WTC11 (cell line): ENCODE measurements around the gene LSM3. TPM values are rescaled to one million over a fixed set of nuclear protein-coding genes. Genes with fewer than 3 reads are reported as not detected.

Experiments used
- ATAC-seq: fragments of 200-7000 bp; cut with Tn5 transposase; 2 replicates; pipeline ENCODE4 v1.10.0; 2021; ENCODE audit warnings: mild to moderate bottlenecking, moderate library complexity
- CTCF ChIA-PET: fragments of 300-600 bp; sonication (Branson Sonifier 250); formaldehyde crosslinking; loops from one replicate; lab custom pipeline; 2021; ENCODE audit warnings: antibody characterized with exemption; lab: Charles Lee
- POLR2A ChIA-PET: fragments of 350-600 bp; sonication (Branson Sonifier 250); formaldehyde crosslinking; loops from one replicate; lab custom pipeline; 2021; ENCODE audit warnings: antibody characterized with exemption; lab: Charles Lee
- DNase-seq: peaks from one replicate; pipeline ENCODE4 v3.0.0; 2021; ENCODE audit warnings: low spot score
- H3K27ac Mint-ChIP-seq: 2 replicates; pipeline ENCODE4 v1.8.0; 2021; ENCODE audit warnings: mixed read lengths
- H3K27me3 Mint-ChIP-seq: 2 replicates; pipeline ENCODE4 v1.8.0; 2021; ENCODE audit warnings: low read depth, mild to moderate bottlenecking, moderate library complexity, mixed read lengths
- H3K36me3 Mint-ChIP-seq: 2 replicates; pipeline ENCODE4 v1.8.0; 2021; ENCODE audit warnings: mixed read lengths
- H3K4me1 Mint-ChIP-seq: 2 replicates; pipeline ENCODE4 v1.8.0; 2022; ENCODE audit warnings: mixed read lengths
- H3K4me3 Mint-ChIP-seq: 2 replicates; pipeline ENCODE4 v1.8.0; 2021; ENCODE audit warnings: mild to moderate bottlenecking, moderate library complexity, mixed read lengths
- H3K9me3 Mint-ChIP-seq: 2 replicates; pipeline ENCODE4 v1.8.0; 2021; ENCODE audit warnings: mixed read lengths
- ARID4B ChIP-seq: sonication (generic); formaldehyde crosslinking; IDR thresholded peaks from 2 replicates; pipeline ENCODE4 v1.8.0; 2023; ENCODE audit warnings: missing genetic modification reagents, mild to moderate bottlenecking, borderline replicate concordance
- ATF2 ChIP-seq: sonication (generic); formaldehyde crosslinking; IDR thresholded peaks from 2 replicates; pipeline ENCODE4 v1.8.1; 2022; ENCODE audit warnings: low read depth, missing genetic modification reagents, borderline replicate concordance
- CDX4 ChIP-seq: fragments of 250-450 bp; sonication (Bioruptor Pico); IDR thresholded peaks from 2 replicates; pipeline ENCODE4 v1.9.0; 2021; ENCODE audit warnings: moderate library complexity, mild to moderate bottlenecking, inconsistent platforms, borderline replicate concordance
- CTCF ChIP-seq: fragments of 200-600 bp; IDR thresholded peaks from 2 replicates; pipeline ENCODE4 v1.8.0; 2022; ENCODE audit warnings: antibody characterized with exemption
- E2F1 ChIP-seq: sonication (generic); formaldehyde crosslinking; IDR thresholded peaks from 2 replicates; pipeline ENCODE4 v1.8.0; 2022; ENCODE audit warnings: mild to moderate bottlenecking, missing genetic modification reagents
- EMX1 ChIP-seq: fragments of 250-450 bp; sonication (Bioruptor Pico); IDR thresholded peaks from 2 replicates; pipeline ENCODE4 v1.8.0; 2021; ENCODE audit warnings: mild to moderate bottlenecking
- GTF2I ChIP-seq: fragments of 250-450 bp; sonication (Bioruptor Pico); conservative IDR thresholded peaks from 2 replicates; pipeline ENCODE4 v1.4.0; 2021; ENCODE audit warnings: mild to moderate bottlenecking
- HMGA2 ChIP-seq: fragments of 250-450 bp; sonication (Bioruptor Pico); IDR thresholded peaks from 2 replicates; pipeline ENCODE4 v1.4.0; 2021; ENCODE audit warnings: mild to moderate bottlenecking, moderate library complexity
- IRF2 ChIP-seq: sonication (generic); formaldehyde crosslinking; IDR thresholded peaks from 2 replicates; pipeline ENCODE4 v1.8.0; 2022; ENCODE audit warnings: low read depth, missing genetic modification reagents, borderline replicate concordance
- JAZF1 ChIP-seq: fragments of 250-450 bp; sonication (Bioruptor Pico); IDR thresholded peaks from 2 replicates; pipeline ENCODE4 v1.9.0; 2021; ENCODE audit warnings: moderate library complexity, mild to moderate bottlenecking, inconsistent platforms
- SMAD3 ChIP-seq: sonication (generic); formaldehyde crosslinking; IDR thresholded peaks from 2 replicates; pipeline ENCODE4 v1.8.0; 2022; ENCODE audit warnings: missing genetic modification reagents, mild to moderate bottlenecking, borderline replicate concordance
- TEAD1 ChIP-seq: sonication (generic); formaldehyde crosslinking; IDR thresholded peaks from 2 replicates; pipeline ENCODE4 v1.8.0; 2022; ENCODE audit warnings: mild to moderate bottlenecking, missing genetic modification reagents
- USF1 ChIP-seq: sonication (generic); formaldehyde crosslinking; IDR thresholded peaks from 2 replicates; pipeline ENCODE4 v1.8.0; 2022; ENCODE audit warnings: mild to moderate bottlenecking, missing genetic modification reagents
- ZNF416 ChIP-seq: fragments of 250-450 bp; sonication (Bioruptor Pico); IDR thresholded peaks from 2 replicates; pipeline ENCODE4 v1.9.0; 2021; ENCODE audit warnings: mild to moderate bottlenecking, inconsistent platforms
- ZSCAN18 ChIP-seq: fragments of 250-450 bp; sonication (Bioruptor Pico); IDR thresholded peaks from 2 replicates; pipeline ENCODE4 v2.1.2; 2022; ENCODE audit warnings: mild to moderate bottlenecking, moderate library complexity
- total RNA-seq: library from RNA; stranded (reverse); gene quantifications from 3 replicates; pipeline ENCODE4 v1.2.3, GENCODE V29; 2021

The LSM3 gene
- total RNA-seq, 1 experiment from 2014 or later, result 21.4 TPM

- TF ChIP-seq TEAD1 (no peak), E2F1 (no peak), SMAD3 (CRISPR knock-in tag) (no peak), JAZF1 (CRISPR knock-in tag) (no peak), ARID4B (CRISPR knock-in tag) (no peak), EMX1 (CRISPR knock-in tag) (no peak), ZNF416 (CRISPR knock-in tag) (no peak), CTCF (no peak), IRF2 (CRISPR knock-in tag) (no peak), USF1 (CRISPR knock-in tag) (no peak), CDX4 (no peak), GTF2I (no peak)
- H3K27ac Mint-ChIP-seq, result no peak overlapping the region
- no peak overlapping the region for H3K4me3 Mint-ChIP-seq
- ATAC-seq, result no peak
- H3K36me3 Mint-ChIP-seq, result no peaks in the 10 kb centered on the region
- CTCF ChIA-PET, result interaction anchor here (0.9 to 1.2 kb wide), 4 partner anchors 9 to 313 kb away, joined by 3 to 5 read pairs (median 4); no protein-coding TSS in a partner anchor
- no peaks in the 10 kb centered on the region for H3K9me3 Mint-ChIP-seq
- POLR2A ChIA-PET, result no interaction called here
- H3K27me3 Mint-ChIP-seq, result no peaks in the 10 kb centered on the region; the same call in 1 of the 2 replicates
- no peak for DNase-seq
- H3K4me1 Mint-ChIP-seq, result 0 out of 2 replicates have a peak, but pooled peaks cover 8% of the 10 kb centered on the region
Measured at GRCh38 chr3:14209581-14210289, 31.1 kb downstream of the LSM3 start.

- no peak overlapping the region for H3K4me3 Mint-ChIP-seq
- CTCF ChIA-PET, result interaction anchor here (0.9 to 1.2 kb wide), 3 partner anchors 9 to 314 kb away, joined by 3 to 5 read pairs (median 3); no protein-coding TSS in a partner anchor
- H3K36me3 Mint-ChIP-seq, result no peaks in the 10 kb centered on the region
Measured at GRCh38 chr3:14210290-14210688, 31.7 kb downstream of the LSM3 start.

More at GRCh38 chr3:14210290-14210688, 31.7 kb downstream of the LSM3 start:
- H3K4me1 Mint-ChIP-seq, result 0 out of 2 replicates have a peak, but pooled peaks cover 8% of the 10 kb centered on the region
- TF ChIP-seq ATF2 (no peak), ZSCAN18 (CRISPR knock-in tag) (no peak), SMAD3 (CRISPR knock-in tag) (no peak), HMGA2 (CRISPR knock-in tag) (0 out of 2 replicates have a peak, but pooled peaks have one; percentile 14)
- no peak for ATAC-seq
- H3K9me3 Mint-ChIP-seq, result no peaks in the 10 kb centered on the region
- no peaks in the 10 kb centered on the region; the same call in 1 of the 2 replicates for H3K27me3 Mint-ChIP-seq
- no peak for DNase-seq
- POLR2A ChIA-PET, result no interaction called here
- no peak overlapping the region for H3K27ac Mint-ChIP-seq
